H9 (cell line): ENCODE measurements around the gene SLC2A9. TPM values are rescaled to one million over a fixed set of nuclear protein-coding genes. Genes with fewer than 3 reads are reported as not detected.

Experiments used
- DNase-seq: peaks from one replicate; pipeline ENCODE4 v3.0.0-alpha.2; 2017
- H2AFZ ChIP-seq: one replicate; pipeline ENCODE4 v1.6.1; 2013; ENCODE audit warnings: mild to moderate bottlenecking, low read length, control low read depth, moderate library complexity
- H2AK5ac ChIP-seq: 2 replicates; pipeline ENCODE4 v1.6.1; 2013; ENCODE audit warnings: low read length, control low read depth, mixed read lengths; ENCODE audit not compliant: insufficient read length
- H2BK120ac ChIP-seq: one replicate; pipeline ENCODE4 v1.6.1; 2013; ENCODE audit warnings: low read depth, mild to moderate bottlenecking, low read length, control low read depth, inconsistent platforms; ENCODE audit not compliant: poor library complexity, severe bottlenecking
- H2BK12ac ChIP-seq: 2 replicates; pipeline ENCODE4 v1.6.1; 2013; ENCODE audit warnings: low read length, control low read depth, mixed read lengths, low read depth; ENCODE audit not compliant: insufficient read length
- H2BK15ac ChIP-seq: 2 replicates; pipeline ENCODE4 v1.6.1; 2013; ENCODE audit warnings: low read depth, low read length, control low read depth
- H2BK20ac ChIP-seq: one replicate; pipeline ENCODE4 v1.6.1; 2013; ENCODE audit warnings: low read depth, mild to moderate bottlenecking, low read length, control low read depth, inconsistent platforms; ENCODE audit not compliant: poor library complexity, severe bottlenecking
- H2BK5ac ChIP-seq: 2 replicates; pipeline ENCODE4 v1.6.1; 2013; ENCODE audit warnings: low read length, control low read depth, mixed read lengths; ENCODE audit not compliant: insufficient read length
- H3K14ac ChIP-seq: 2 replicates; pipeline ENCODE4 v1.6.1; 2013; ENCODE audit warnings: low read length, control low read depth; ENCODE audit not compliant: insufficient read depth
- H3K18ac ChIP-seq: 2 replicates; pipeline ENCODE4 v1.6.1; 2013; ENCODE audit warnings: low read depth, mild to moderate bottlenecking, mixed read lengths, low read length, control low read depth; ENCODE audit not compliant: insufficient read length
- H3K23ac ChIP-seq: 2 replicates; pipeline ENCODE4 v1.6.1; 2013; ENCODE audit warnings: low read length, control low read depth, mixed read lengths, low read depth; ENCODE audit not compliant: insufficient read length
- H3K23me2 ChIP-seq: 2 replicates; pipeline ENCODE4 v1.6.1; 2013; ENCODE audit warnings: low read depth, mild to moderate bottlenecking, mixed read lengths, low read length, control low read depth; ENCODE audit not compliant: insufficient read length, poor library complexity, severe bottlenecking
- H3K27ac ChIP-seq: 2 replicates; pipeline ENCODE4 v1.5.1; 2013; ENCODE audit warnings: low read length, control low read depth, mixed read lengths, low read depth; ENCODE audit not compliant: insufficient read length
- H3K27me3 ChIP-seq: 2 replicates; pipeline ENCODE4 v1.6.1; 2013; ENCODE audit warnings: low read length, control low read depth, inconsistent platforms; ENCODE audit not compliant: insufficient read depth
- H3K4ac ChIP-seq: 2 replicates; pipeline ENCODE4 v1.6.1; 2013; ENCODE audit warnings: low read depth, mild to moderate bottlenecking, control low read depth, inconsistent platforms, low read length, moderate library complexity
- H3K4me1 ChIP-seq: 2 replicates; pipeline ENCODE4 v1.6.1; 2013; ENCODE audit warnings: low read length, control low read depth, inconsistent platforms; ENCODE audit not compliant: insufficient read depth
- H3K4me2 ChIP-seq: 2 replicates; pipeline ENCODE4 v1.6.1; 2013; ENCODE audit warnings: low read length, control low read depth, mixed read lengths; ENCODE audit not compliant: insufficient read length, insufficient read depth
- H3K56ac ChIP-seq: 2 replicates; pipeline ENCODE4 v1.6.1; 2013; ENCODE audit warnings: low read depth, mild to moderate bottlenecking, mixed read lengths, low read length, control low read depth; ENCODE audit not compliant: insufficient read length
- H3K79me1 ChIP-seq: 2 replicates; pipeline ENCODE4 v1.6.1; 2013; ENCODE audit warnings: low read depth, mild to moderate bottlenecking, moderate library complexity, low read length, control low read depth, inconsistent platforms; ENCODE audit not compliant: insufficient read depth, poor library complexity, severe bottlenecking
- H3K79me2 ChIP-seq: 2 replicates; pipeline ENCODE4 v1.6.1; 2013; ENCODE audit warnings: low read length, control low read depth, inconsistent platforms; ENCODE audit not compliant: insufficient read depth
- H3K9ac ChIP-seq: 2 replicates; pipeline ENCODE4 v1.6.1; 2013; ENCODE audit warnings: low read length, control low read depth, mixed read lengths; ENCODE audit not compliant: insufficient read length; ENCODE audit errors: extremely low read depth
- H3K9me3 ChIP-seq: one replicate; pipeline ENCODE4 v1.6.1; 2013; ENCODE audit warnings: low read depth, low read length, inconsistent platforms; ENCODE audit not compliant: control insufficient read depth
- H3T11ph ChIP-seq: one replicate; pipeline ENCODE4 v1.6.1; 2013; ENCODE audit warnings: mild to moderate bottlenecking, low read length, control low read depth, inconsistent platforms
- H4K20me1 ChIP-seq: one replicate; pipeline ENCODE4 v1.6.1; 2013; ENCODE audit not compliant: control insufficient read depth, insufficient read length, insufficient read depth
- H4K5ac ChIP-seq: 2 replicates; pipeline ENCODE4 v1.6.1; 2013; ENCODE audit warnings: low read depth, mild to moderate bottlenecking, mixed read lengths, low read length, control low read depth; ENCODE audit not compliant: insufficient read length
- H4K8ac ChIP-seq: replicated peaks from 2 replicates; pipeline ENCODE4 v1.6.1; 2013; ENCODE audit warnings: low read length, control low read depth, mixed read lengths, low read depth; ENCODE audit not compliant: insufficient read length
- H4K91ac ChIP-seq: 2 replicates; pipeline ENCODE4 v1.6.1; 2013; ENCODE audit warnings: low read depth, mild to moderate bottlenecking, moderate library complexity, mixed read lengths, low read length, control low read depth; ENCODE audit not compliant: insufficient read length
- H3K27ac Mint-ChIP-seq, 3 experiments: 2 replicates in 2 of 3; 3 replicates in 1 of 3; pipeline ENCODE4 v1.8.0; 2020 to 2021; ENCODE audit warnings: mixed read lengths in 3 of 3, mild to moderate bottlenecking in 1 of 3, moderate library complexity in 1 of 3
- H3K27me3 Mint-ChIP-seq: 2 replicates; pipeline ENCODE4 v1.8.0; 2021; ENCODE audit warnings: low read depth, mild to moderate bottlenecking, moderate library complexity, mixed read lengths
- H3K36me3 Mint-ChIP-seq, 3 experiments: 2 replicates in 2 of 3; 3 replicates in 1 of 3; pipeline ENCODE4 v1.8.0; 2020 to 2021; ENCODE audit warnings: low read depth in 3 of 3, mixed read lengths in 3 of 3; ENCODE audit not compliant: insufficient read depth in 1 of 3
- H3K4me1 Mint-ChIP-seq, 2 experiments: 2 replicates each; pipeline ENCODE4 v1.8.0; 2020; ENCODE audit warnings: mixed read lengths in 2 of 2
- H3K4me3 Mint-ChIP-seq, 2 experiments: 2 replicates in 1 of 2; 3 replicates in 1 of 2; pipeline ENCODE4 v1.8.0; 2020 to 2021; ENCODE audit warnings: mild to moderate bottlenecking in 2 of 2, mixed read lengths in 2 of 2, moderate library complexity in 1 of 2
- H3K9me3 Mint-ChIP-seq, 2 experiments: 2 replicates in 1 of 2; 3 replicates in 1 of 2; pipeline ENCODE4 v1.8.0; 2020; ENCODE audit warnings: mild to moderate bottlenecking in 2 of 2, mixed read lengths in 2 of 2, moderate library complexity in 1 of 2
- CTCF ChIP-seq: fragments of 200-600 bp; sonication (generic); conservative IDR thresholded peaks from 3 replicates; pipeline ENCODE4 v1.8.0; 2021; ENCODE audit warnings: antibody characterized with exemption, mild to moderate bottlenecking
- WGBS: extraction: QIAGEN DNeasy Blood & Tissue Kit; methylation state at CpG from one replicate; pipeline ENCODE4 v1.1.7; 2013; ENCODE audit warnings: missing lambda C conversion rate, low lambda C conversion rate, mixed read lengths; ENCODE audit not compliant: insufficient read length; ENCODE audit errors: extremely low coverage; 5-methylcytosine and 5-hydroxymethylcytosine counted together
- total RNA-seq: library from RNA; stranded (reverse); gene quantifications from 2 replicates; pipeline ENCODE4 v1.2.1, GENCODE V29; 2021

The SLC2A9 gene
- total RNA-seq, 1 experiment from 2014 or later = 0.79 TPM

- Mint-ChIP-seq H3K9me3 (no peaks in the 10 kb centered on the region), H3K27me3 (peaks cover 12% of the 10 kb centered on the region), H3K36me3 (no peaks in the 10 kb centered on the region), H3K27ac (no peak overlapping the region), H3K4me1 (peaks cover 17 to 30% of the 10 kb centered on the region in 2 experiments), H3K4me3 (no peak overlapping the region)
- H3K4me2 ChIP-seq = no peak overlapping the region
- no peak overlapping the region for H3K14ac ChIP-seq
- TF ChIP-seq CTCF = no peak
- no peaks in the 10 kb centered on the region; the same call in 1 of the 2 replicates for H3K4me1 ChIP-seq
- H3K27me3 ChIP-seq = no peaks in the 10 kb centered on the region
- no peak overlapping the region for H3K9ac ChIP-seq
- H2BK12ac ChIP-seq = no peak overlapping the region
- no peak overlapping the region for H2AK5ac ChIP-seq
- H3K56ac ChIP-seq = no peak overlapping the region
- WGBS = no CpG with 5 or more reads among the region's 3 CpGs
- H3T11ph ChIP-seq = no peak overlapping the region
- no peak overlapping the region for H3K23ac ChIP-seq
- no peak overlapping the region for H2AFZ ChIP-seq
- H3K23me2 ChIP-seq = no peaks in the 10 kb centered on the region
- no peak overlapping the region for H4K91ac ChIP-seq
- no peaks in the 10 kb centered on the region for H3K9me3 ChIP-seq
- H3K18ac ChIP-seq = no peak overlapping the region
- no peak overlapping the region for H2BK120ac ChIP-seq
- no peak overlapping the region for H2BK20ac ChIP-seq
- no peaks in the 10 kb centered on the region for H3K79me2 ChIP-seq
- no peak overlapping the region for H2BK15ac ChIP-seq
- no peak overlapping the region for H2BK5ac ChIP-seq
- H3K27ac ChIP-seq = no peak overlapping the region
- no peak overlapping the region for H3K4ac ChIP-seq
- H3K79me1 ChIP-seq = no peaks in the 10 kb centered on the region
- H4K5ac ChIP-seq = no peak overlapping the region
- DNase-seq = no peak
- H4K8ac ChIP-seq = no peak overlapping the region
- H4K20me1 ChIP-seq = no peaks in the 10 kb centered on the region
Observed at GRCh38 chr4:9894644-9895332, 126.5 kb downstream of the SLC2A9 start.
